Measurements from ENCODE around the gene PPME1.
A peak's percentile ranks its signal among the peaks of the same experiment; 100 is the strongest.

The PPME1 gene

DNA sequence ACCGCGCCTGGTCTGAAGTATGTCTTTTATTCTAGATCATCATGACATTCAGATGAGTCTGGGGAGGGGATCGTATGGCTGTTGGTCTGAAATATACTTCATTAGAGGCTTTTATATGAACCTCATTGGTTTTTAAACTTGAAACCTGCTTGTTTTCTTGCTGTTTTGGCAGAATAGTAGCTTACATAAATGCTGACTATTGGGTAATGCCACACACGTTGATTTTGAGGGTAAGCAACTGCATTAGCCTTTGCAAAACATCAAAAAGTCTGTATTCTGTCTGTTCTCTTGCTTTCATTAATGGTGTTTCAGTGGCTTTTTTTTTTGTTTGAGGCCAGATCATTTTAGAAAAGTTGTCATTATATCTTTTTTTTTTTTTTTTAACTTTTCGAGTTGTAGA lies 14.2 kb downstream of the PPME1 start:
- POLR2A ChIA-PET = interaction anchor here (0.7 to 2.0 kb wide), 3 partner anchors 14 to 203 kb away, joined by 3 to 8 read pairs (median 4); partner anchors contain the start of genes C2CD3, PPME1 and UCP2
- Histone ChIP-seq H3K4me3 (ENCODE audit: low read depth, low read length) (no peak overlapping the region), H3K36me3 (ENCODE audit: control insufficient read depth in 2 of 2, insufficient read depth in 1 of 2, low read length in 2 of 2) (no peaks in the 10 kb centered on the region), H3K9me3 (ENCODE audit: control insufficient read depth, insufficient read depth, low read depth, low read length) (no peaks in the 10 kb centered on the region), H3K4me1 (ENCODE audit: control insufficient read depth, insufficient read depth, low read length) (peaks cover 10% of the 10 kb centered on the region; the same call in 1 of the 2 replicates), H3K27ac (ENCODE audit: extremely low read depth, low read depth, low read length) (no peak overlapping the region)
- TF ChIP-seq, protein P1, sequence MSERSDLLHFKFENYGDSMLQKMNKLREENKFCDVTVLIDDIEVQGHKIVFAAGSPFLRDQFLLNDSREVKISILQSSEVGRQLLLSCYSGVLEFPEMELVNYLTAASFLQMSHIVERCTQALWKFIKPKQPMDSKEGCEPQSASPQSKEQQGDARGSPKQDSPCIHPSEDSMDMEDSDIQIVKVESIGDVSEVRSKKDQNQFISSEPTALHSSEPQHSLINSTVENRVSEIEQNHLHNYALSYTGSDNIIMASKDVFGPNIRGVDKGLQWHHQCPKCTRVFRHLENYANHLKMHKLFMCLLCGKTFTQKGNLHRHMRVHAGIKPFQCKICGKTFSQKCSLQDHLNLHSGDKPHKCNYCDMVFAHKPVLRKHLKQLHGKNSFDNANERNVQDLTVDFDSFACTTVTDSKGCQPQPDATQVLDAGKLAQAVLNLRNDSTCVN (tag by site-specific recombination; optimal IDR thresholded peaks at IDR 0.05) = no peak
- TF ChIP-seq ZNF24 (tag by site-specific recombination; IDR thresholded peaks at IDR 0.05) = no peak
- TF ChIP-seq ZNF529 (tag by site-specific recombination; IDR thresholded peaks at IDR 0.05; ENCODE audit: insufficient replicate concordance) = no peak
- no peak for TF ChIP-seq ZNF223 (tag by site-specific recombination; IDR thresholded peaks at IDR 0.05)
- TF ChIP-seq ZNF571 (tag by site-specific recombination; IDR thresholded peaks at IDR 0.05) = no peak
- no peak for TF ChIP-seq ZNF266 (tag by site-specific recombination; IDR thresholded peaks at IDR 0.05; ENCODE audit: low read depth)
- TF ChIP-seq ZNF350 (tag by site-specific recombination; IDR thresholded peaks at IDR 0.05) = no peak
- no peak for TF ChIP-seq ZNF76 (tag by site-specific recombination; IDR thresholded peaks at IDR 0.05; ENCODE audit: borderline replicate concordance, low read depth)
- TF ChIP-seq ZNF707 (tag by site-specific recombination; IDR thresholded peaks at IDR 0.05) = no peak
- no peak for TF ChIP-seq ZNF2 (tag by site-specific recombination; IDR thresholded peaks at IDR 0.05)
- TF ChIP-seq, protein P2, sequence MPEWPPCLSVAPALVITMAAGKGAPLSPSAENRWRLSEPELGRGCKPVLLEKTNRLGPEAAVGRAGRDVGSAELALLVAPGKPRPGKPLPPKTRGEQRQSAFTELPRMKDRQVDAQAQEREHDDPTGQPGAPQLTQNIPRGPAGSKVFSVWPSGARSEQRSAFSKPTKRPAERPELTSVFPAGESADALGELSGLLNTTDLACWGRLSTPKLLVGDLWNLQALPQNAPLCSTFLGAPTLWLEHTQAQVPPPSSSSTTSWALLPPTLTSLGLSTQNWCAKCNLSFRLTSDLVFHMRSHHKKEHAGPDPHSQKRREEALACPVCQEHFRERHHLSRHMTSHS (tag by site-specific recombination; IDR thresholded peaks at IDR 0.05) = no peak
- no peak for TF ChIP-seq EGR2 (tag by site-specific recombination; IDR thresholded peaks at IDR 0.05; ENCODE audit: low read depth)
- no peak for TF ChIP-seq ZEB2 (tag by site-specific recombination; IDR thresholded peaks at IDR 0.05)
- TF ChIP-seq ZNF274 (IDR thresholded peaks at IDR 0.05; ENCODE audit: low read length) = no peak
- no peak for TF ChIP-seq ZNF274 (tag by site-specific recombination; IDR thresholded peaks at IDR 0.05; ENCODE audit: borderline replicate concordance)
- TF ChIP-seq ZNF174 (tag by site-specific recombination; IDR thresholded peaks at IDR 0.05) = no peak
- TF ChIP-seq GLIS2 (tag by site-specific recombination; IDR thresholded peaks at IDR 0.05) = no peak
- no peak for TF ChIP-seq ZNF768 (tag by site-specific recombination; IDR thresholded peaks at IDR 0.05)
- no peak for TF ChIP-seq ZNF654 (tag by site-specific recombination; IDR thresholded peaks at IDR 0.05; ENCODE audit: low read depth)
- no peak for TF ChIP-seq ZSCAN23 (tag by site-specific recombination; IDR thresholded peaks at IDR 0.05)
- CTCF ChIA-PET = interaction anchor here (1.8 kb wide), 1 partner anchor 70 kb away, joined by 8 read pairs; no protein-coding TSS in a partner anchor

DNA sequence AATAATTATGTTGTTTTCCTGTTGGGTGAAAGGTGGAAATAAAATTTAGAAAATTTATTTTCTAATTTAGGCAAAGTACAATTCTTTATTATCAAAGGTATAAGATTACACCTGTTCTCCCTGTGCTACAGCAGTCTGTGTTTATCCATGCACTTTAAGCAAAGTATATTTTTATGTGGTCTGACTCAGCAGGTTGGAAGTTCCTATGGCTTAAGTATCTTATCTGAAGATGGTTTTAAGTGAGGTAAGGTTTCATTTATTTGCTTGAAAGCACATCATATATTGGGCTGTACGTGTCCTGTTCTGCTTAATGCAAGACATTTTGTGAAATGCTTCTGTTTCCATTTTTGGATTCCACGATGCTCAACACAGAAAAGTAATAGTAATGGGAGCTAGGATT lies 14.6 kb downstream of the PPME1 start:
- no peak overlapping the region for H3K4me3 ChIP-seq (ENCODE audit: low read depth, low read length)
- H3K4me1 ChIP-seq (ENCODE audit: control insufficient read depth, insufficient read depth, low read length) = peaks cover 10% of the 10 kb centered on the region; the same call in 1 of the 2 replicates
- H3K36me3 ChIP-seq (ENCODE audit: control insufficient read depth in 2 of 2, insufficient read depth in 1 of 2, low read length in 2 of 2) = no peaks in the 10 kb centered on the region
- CTCF ChIA-PET = interaction anchor here (0.6 to 1.8 kb wide), 2 partner anchors 70 to 222 kb away, joined by 3 to 8 read pairs; no protein-coding TSS in a partner anchor
- no peak overlapping the region for H3K27ac ChIP-seq (ENCODE audit: extremely low read depth, low read depth, low read length)
- POLR2A ChIA-PET = interaction anchor here (0.9 to 1.5 kb wide), 2 partner anchors 15 to 203 kb away, joined by 3 to 4 read pairs; partner anchors contain the start of genes C2CD3, PPME1 and UCP2
- H3K9me3 ChIP-seq (ENCODE audit: control insufficient read depth, insufficient read depth, low read depth, low read length) = no peaks in the 10 kb centered on the region
- TF ChIP-seq ZNF555 (tag by site-specific recombination; conservative IDR thresholded peaks at IDR 0.05) = no peak
- TF ChIP-seq REPIN1 (tag by site-specific recombination; IDR thresholded peaks at IDR 0.05; ENCODE audit: low read depth) = 0 out of 2 replicates have a peak, but pooled peaks have one; percentile 15
- TF ChIP-seq ZNF169 (tag by site-specific recombination; IDR thresholded peaks at IDR 0.05) = no peak
- peak; percentile 78 for TF ChIP-seq ZNF843 (tag by site-specific recombination; IDR thresholded peaks at IDR 0.05)
- no peak for TF ChIP-seq ZNF10 (tag by site-specific recombination; IDR thresholded peaks at IDR 0.05)
- TF ChIP-seq ZNF707 (tag by site-specific recombination; IDR thresholded peaks at IDR 0.05) = no peak
- TF ChIP-seq ZNF544 (tag by site-specific recombination; IDR thresholded peaks at IDR 0.05) = no peak
- peak; percentile 22; the same call in 1 of the 2 replicates for TF ChIP-seq ZNF629 (tag by site-specific recombination; IDR thresholded peaks at IDR 0.05)
- no peak for TF ChIP-seq ZNF664 (tag by site-specific recombination; IDR thresholded peaks at IDR 0.05)
- no peak for TF ChIP-seq ZNF426 (tag by site-specific recombination; IDR thresholded peaks at IDR 0.05)
- no peak for TF ChIP-seq ZNF140 (tag by site-specific recombination; IDR thresholded peaks at IDR 0.05)
- TF ChIP-seq, protein P3, sequence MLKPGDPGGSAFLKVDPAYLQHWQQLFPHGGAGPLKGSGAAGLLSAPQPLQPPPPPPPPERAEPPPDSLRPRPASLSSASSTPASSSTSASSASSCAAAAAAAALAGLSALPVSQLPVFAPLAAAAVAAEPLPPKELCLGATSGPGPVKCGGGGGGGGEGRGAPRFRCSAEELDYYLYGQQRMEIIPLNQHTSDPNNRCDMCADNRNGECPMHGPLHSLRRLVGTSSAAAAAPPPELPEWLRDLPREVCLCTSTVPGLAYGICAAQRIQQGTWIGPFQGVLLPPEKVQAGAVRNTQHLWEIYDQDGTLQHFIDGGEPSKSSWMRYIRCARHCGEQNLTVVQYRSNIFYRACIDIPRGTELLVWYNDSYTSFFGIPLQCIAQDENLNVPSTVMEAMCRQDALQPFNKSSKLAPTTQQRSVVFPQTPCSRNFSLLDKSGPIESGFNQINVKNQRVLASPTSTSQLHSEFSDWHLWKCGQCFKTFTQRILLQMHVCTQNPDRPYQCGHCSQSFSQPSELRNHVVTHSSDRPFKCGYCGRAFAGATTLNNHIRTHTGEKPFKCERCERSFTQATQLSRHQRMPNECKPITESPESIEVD (tag by site-specific recombination; IDR thresholded peaks at IDR 0.05) = peak; percentile 77
- peak; percentile 72 for TF ChIP-seq SCRT2 (tag by site-specific recombination; IDR thresholded peaks at IDR 0.05)
- no peak for TF ChIP-seq ZNF112 (tag by site-specific recombination; IDR thresholded peaks at IDR 0.05)
- TF ChIP-seq ZNF24 (tag by site-specific recombination; IDR thresholded peaks at IDR 0.05) = no peak
- TF ChIP-seq KLF9 (tag by site-specific recombination; IDR thresholded peaks at IDR 0.05; ENCODE audit: low read depth) = no peak
- TF ChIP-seq OSR2 (tag by site-specific recombination; IDR thresholded peaks at IDR 0.05) = peak; percentile 60; the same call in 1 of the 2 replicates
